Gastrocnemius medialis (tissue), 4 donors: ENCODE results near the gene CCND1. TPM values are rescaled to one million over a fixed set of nuclear protein-coding genes. Genes with fewer than 3 reads are reported as not detected.
"Not testable (repeated sequence)": the region's sequence is repeated elsewhere in the genome, so short reads cannot be mapped to it uniquely, and the experiment has no call there.

Source experiments
- ATAC-seq, 2 donors: fragments of 150-250 bp; one replicate each; pipeline ENCODE4 v1.9.1; 2016
- DNase-seq, 2 donors: peaks; one replicate each; pipeline ENCODE4 v3.0.0-alpha.2; 2019
- H3K27ac ChIP-seq, 4 donors: fragments of 200-600 bp; sonication (generic); 1 replicate in 1 of 4; 2 replicates in 3 of 4; pipeline ENCODE4 v1.5.1; 2016 to 2018; ENCODE audit warnings: mild to moderate bottlenecking in 2 of 4, moderate library complexity in 1 of 4
- H3K27me3 ChIP-seq, 3 donors: fragments of 200-600 bp; sonication (generic) in 2 of 3; 1 replicate in 1 of 3; 2 replicates in 2 of 3; pipeline versions ENCODE4 v1.5.1 to v1.6.0; 2016 to 2019; ENCODE audit warnings: mild to moderate bottlenecking in 1 of 3, moderate library complexity in 1 of 3
- H3K36me3 ChIP-seq, 2 donors: fragments of 200-600 bp; sonication (generic) in 1 of 2; one replicate each; pipeline ENCODE4 v1.5.1; 2017 to 2018
- H3K4me1 ChIP-seq, 2 donors: fragments of 200-600 bp; sonication (generic) in 1 of 2; one replicate each; pipeline ENCODE4 v1.5.1; 2016 to 2017; ENCODE audit warnings: mild to moderate bottlenecking in 2 of 2
- H3K4me3 ChIP-seq, 4 donors: fragments of 200-600 bp; sonication (generic) in 3 of 4; 1 replicate in 1 of 4; 2 replicates in 3 of 4; pipeline ENCODE4 v1.5.1; 2016 to 2019; ENCODE audit warnings: mild to moderate bottlenecking in 2 of 4
- H3K9me3 ChIP-seq, 3 donors: fragments of 200-600 bp; sonication (generic) in 2 of 3; 1 replicate in 1 of 3; 2 replicates in 2 of 3; pipeline ENCODE4 v1.5.1; 2016 to 2019
- CTCF ChIP-seq, 5 experiments: fragments of 450-650 bp in 3 of 5; fragments of 200-600 bp in 2 of 5; sonication (generic) in 2 of 5; IDR thresholded peaks in 4 of 5; conservative IDR thresholded peaks in 1 of 5; 1 replicate in 4 of 5; 2 replicates in 1 of 5; pipeline ENCODE4 v1.5.1; 2016 to 2019; ENCODE audit warnings: antibody characterized with exemption in 5 of 5, mild to moderate bottlenecking in 3 of 5, moderate library complexity in 3 of 5
- POLR2A ChIP-seq, 2 donors: fragments of 450-650 bp; IDR thresholded peaks; one replicate each; pipeline ENCODE4 v1.6.1; 2017; ENCODE audit warnings: antibody characterized with exemption in 2 of 2, mild to moderate bottlenecking in 2 of 2, moderate library complexity in 2 of 2
- in situ Hi-C, 4 donors: fragments of 200-750 bp; cut with MboI; loops; one replicate each; pipeline versions ENCODE4 v1.15.0 to v1.8.0; 2017; ENCODE audit warnings: low sequenced_read_pairs in 4 of 4
- intact Hi-C: fragments of 100-400 bp; cut with DNase I; formaldehyde crosslinking; loops from one replicate; pipeline ENCODE4 v1.15.1; 2023; ENCODE audit warnings: low total_unique reads
- total RNA-seq, 4 donors: library from RNA; depleted of rRNA; stranded (reverse); fragments of >200 nt; gene quantifications; one replicate each; pipeline versions ENCODE4 v1.1.0 to v1.2.3, GENCODE V29; 2016

The CCND1 gene
- total RNA-seq, 4 donors from 2014 or later, result 1.3 to 4.6 (median 3.2) TPM

- in situ Hi-C loops (loop anchor here in 2 of 4 donors (10.0 to 25.0 kb wide), 2 partner anchors 192 to 199 kb away; no protein-coding TSS in a partner anchor), intact Hi-C loops (no loop called here)
- H3K9me3 ChIP-seq, result no peaks in the 10 kb centered on the region
- ATAC-seq (no peak), DNase-seq (no peak)
- peaks cover 16 to 32% (median 17%) of the 10 kb centered on the region in 3 donors for H3K27me3 ChIP-seq
- TF ChIP-seq POLR2A (IDR thresholded peaks at IDR 0.05) (no peak), CTCF (IDR thresholded peaks at IDR 0.05 in 4 of 5, conservative IDR thresholded peaks at IDR 0.05 in 1 of 5) (no peak)
- H3K36me3 ChIP-seq, result no peaks in the 10 kb centered on the region
- H3K27ac ChIP-seq, result no peak overlapping the region
- H3K4me3 ChIP-seq, result no peak overlapping the region
- no peaks in the 10 kb centered on the region for H3K4me1 ChIP-seq
These were observed 54.6 kb downstream of the CCND1 start for GRCh38 chr11:69695581-69695980.

- intact Hi-C loops, H3K27ac ChIP-seq, H3K36me3 ChIP-seq, DNase-seq, H3K4me3 ChIP-seq, H3K9me3 ChIP-seq, H3K4me1 ChIP-seq, ATAC-seq: not testable (repeated sequence)
- peaks cover 18 to 36% (median 20%) of the 10 kb centered on the region in 3 donors for H3K27me3 ChIP-seq
- in situ Hi-C loops, result loop anchor here in 2 of 4 donors (10.0 to 25.0 kb wide), 2 partner anchors 191 to 199 kb away; no protein-coding TSS in a partner anchor
These were observed 55.0 kb downstream of the CCND1 start for GRCh38 chr11:69695995-69696394.

GRCh38 chr11:69696749-69697468, 56.0 kb downstream of the CCND1 start:
- ATAC-seq (no peak), DNase-seq (no peak)
- peaks cover 23 to 34% (median 30%) of the 10 kb centered on the region in 3 donors for H3K27me3 ChIP-seq
- intact Hi-C loops (no loop called here), in situ Hi-C loops (loop anchor here in 2 of 4 donors (10.0 to 25.0 kb wide), 2 partner anchors 190 to 198 kb away; no protein-coding TSS in a partner anchor)
- TF ChIP-seq CTCF (IDR thresholded peaks at IDR 0.05 in 4 of 5, conservative IDR thresholded peaks at IDR 0.05 in 1 of 5) (no peak), POLR2A (IDR thresholded peaks at IDR 0.05) (no peak)
- H3K4me3 ChIP-seq, result no peak overlapping the region
- no peaks in the 10 kb centered on the region for H3K9me3 ChIP-seq
- no peaks in the 10 kb centered on the region for H3K4me1 ChIP-seq
- H3K36me3 ChIP-seq, result no peaks in the 10 kb centered on the region
- no peak overlapping the region for H3K27ac ChIP-seq

- no peaks in the 10 kb centered on the region for H3K9me3 ChIP-seq
- in situ Hi-C loops, result loop anchor here in 2 of 4 donors (10.0 to 25.0 kb wide), 2 partner anchors 190 to 197 kb away; no protein-coding TSS in a partner anchor
- no peak overlapping the region for H3K27ac ChIP-seq
- no peak overlapping the region for H3K4me3 ChIP-seq
- no peaks in the 10 kb centered on the region for H3K36me3 ChIP-seq
- intact Hi-C loops, result no loop called here
- no peak for ATAC-seq
- peaks cover 27 to 36% (median 35%) of the 10 kb centered on the region in 3 donors for H3K27me3 ChIP-seq
- no peaks in the 10 kb centered on the region for H3K4me1 ChIP-seq
- DNase-seq, result no peak
- TF ChIP-seq CTCF (IDR thresholded peaks at IDR 0.05 in 4 of 5, conservative IDR thresholded peaks at IDR 0.05 in 1 of 5) (no peak), POLR2A (IDR thresholded peaks at IDR 0.05) (no peak)
These were observed 56.5 kb downstream of the CCND1 start for GRCh38 chr11:69697469-69697843.

- Histone ChIP-seq H3K4me3 (no peak overlapping the region), H3K27ac (no peak overlapping the region), H3K36me3 (no peaks in the 10 kb centered on the region), H3K4me1 (no peaks in the 10 kb centered on the region), H3K9me3 (no peaks in the 10 kb centered on the region), H3K27me3 (peaks cover 31 to 40% (median 38%) of the 10 kb centered on the region in 3 donors)
- in situ Hi-C loops, result loop anchor here in 2 of 4 donors (10.0 to 25.0 kb wide), 2 partner anchors 189 to 197 kb away; no protein-coding TSS in a partner anchor
- intact Hi-C loops, result no loop called here
- no peak for ATAC-seq
- DNase-seq, result no peak
- no peak for TF ChIP-seq CTCF (IDR thresholded peaks at IDR 0.05 in 4 of 5, conservative IDR thresholded peaks at IDR 0.05 in 1 of 5)
- TF ChIP-seq POLR2A (IDR thresholded peaks at IDR 0.05), result no peak
These were observed 56.9 kb downstream of the CCND1 start for GRCh38 chr11:69697861-69698260.
